ENCODE measurements around the gene CDHR5.
"Not testable (repeated sequence)": the region's sequence is repeated elsewhere in the genome, so short reads cannot be mapped to it uniquely, and the experiment has no call there.

The CDHR5 gene

DNA sequence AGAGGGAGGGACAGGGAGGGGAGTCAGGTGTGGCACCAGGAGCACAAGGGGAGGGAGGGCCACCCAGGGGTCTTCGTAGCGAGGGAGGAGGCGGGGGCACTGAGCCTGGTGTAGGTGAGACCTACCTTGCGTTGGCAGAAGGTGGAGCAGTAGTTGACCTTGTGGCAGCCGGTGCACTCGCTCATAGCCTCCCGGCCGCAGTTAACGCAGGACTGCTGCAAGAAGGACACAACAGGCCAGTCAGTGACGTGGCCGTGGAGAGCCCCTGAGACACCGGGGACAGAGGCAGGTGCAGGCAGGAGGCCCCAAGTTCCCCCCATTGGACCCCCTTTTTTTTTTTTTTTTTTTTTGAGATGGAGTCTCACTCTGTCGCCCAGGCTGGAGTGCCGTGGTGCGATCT is 29.1 kb upstream of the CDHR5 start:
- Histone ChIP-seq H3K4me2 (ENCODE audit: low read length) (no peak overlapping the region), H3K27ac (no peak overlapping the region), H3K79me2 (no peaks in the 10 kb centered on the region), H2AFZ (no peak overlapping the region), H3K4me3 (ENCODE audit: low read depth, low read length) (no peak overlapping the region), H3K4me1 (no peaks in the 10 kb centered on the region), H3K9me3 (ENCODE audit: control insufficient read depth, low read length) (no peaks in the 10 kb centered on the region), H3K36me3 (ENCODE audit: control insufficient read depth, insufficient read depth, low read length) (no peaks in the 10 kb centered on the region), H3K27me3 (ENCODE audit: control insufficient read depth, insufficient read depth, low read length) (no peaks in the 10 kb centered on the region), H3K9ac (no peak overlapping the region)
- no peak for TF ChIP-seq CTCF (IDR thresholded peaks at IDR 0.05)

- not testable (repeated sequence) for H3K36me3 ChIP-seq (ENCODE audit: control insufficient read depth, insufficient read depth, low read length); H3K4me2 ChIP-seq (ENCODE audit: low read length); H3K4me3 ChIP-seq (ENCODE audit: low read depth, low read length); H3K27me3 ChIP-seq (ENCODE audit: control insufficient read depth, insufficient read depth, low read length); H3K9me3 ChIP-seq (ENCODE audit: control insufficient read depth, low read length); H3K79me2 ChIP-seq; H3K4me1 ChIP-seq; H3K9ac ChIP-seq; H2AFZ ChIP-seq; H3K27ac ChIP-seq
These were observed 28.4 kb upstream of the CDHR5 start for GRCh38 chr11:653136-653535.

- Histone ChIP-seq H3K9me3 (ENCODE audit: control insufficient read depth, low read length) (no peaks in the 10 kb centered on the region), H2AFZ (no peak overlapping the region), H3K4me1 (no peaks in the 10 kb centered on the region), H3K36me3 (ENCODE audit: control insufficient read depth, insufficient read depth, low read length) (no peaks in the 10 kb centered on the region), H3K27me3 (ENCODE audit: control insufficient read depth, insufficient read depth, low read length) (no peaks in the 10 kb centered on the region), H3K27ac (no peak overlapping the region), H3K4me3 (ENCODE audit: low read depth, low read length) (no peak overlapping the region), H3K4me2 (ENCODE audit: low read length) (no peak overlapping the region), H3K79me2 (no peaks in the 10 kb centered on the region), H3K9ac (no peak overlapping the region)
- no peak for TF ChIP-seq CTCF (IDR thresholded peaks at IDR 0.05)
These were observed 25.7 kb upstream of the CDHR5 start for GRCh38 chr11:650482-650881.

DNA sequence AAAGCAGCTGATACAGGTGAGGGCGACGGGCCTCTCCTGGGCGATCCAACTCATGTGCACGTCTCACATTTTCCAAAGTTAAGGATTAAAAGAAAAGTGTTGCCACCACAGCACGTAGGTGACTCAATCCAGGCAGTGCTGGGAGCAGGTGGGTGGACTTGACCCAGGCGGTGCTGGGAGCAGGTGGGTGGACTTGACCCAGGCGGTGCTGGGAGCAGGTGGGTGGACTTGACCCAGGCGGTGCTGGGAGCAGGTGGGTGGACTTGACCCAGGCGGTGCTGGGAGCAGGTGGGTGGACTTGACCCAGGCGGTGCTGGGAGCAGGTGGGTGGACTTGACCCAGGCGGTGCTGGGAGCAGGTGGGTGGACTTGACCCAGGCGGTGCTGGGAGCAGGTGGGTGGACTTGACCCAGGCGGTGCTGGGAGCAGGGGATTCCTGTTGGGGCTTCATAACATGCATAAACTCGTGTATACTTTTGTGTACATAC is 23.0 kb upstream of the CDHR5 start:
- not testable (repeated sequence) for H3K27ac ChIP-seq; H3K4me3 ChIP-seq (ENCODE audit: low read depth, low read length); H3K79me2 ChIP-seq; H3K36me3 ChIP-seq (ENCODE audit: control insufficient read depth, insufficient read depth, low read length); H3K27me3 ChIP-seq (ENCODE audit: control insufficient read depth, insufficient read depth, low read length); H3K4me2 ChIP-seq (ENCODE audit: low read length); H2AFZ ChIP-seq; H3K9me3 ChIP-seq (ENCODE audit: control insufficient read depth, low read length); H3K4me1 ChIP-seq; H3K9ac ChIP-seq

- no peak for TF ChIP-seq CTCF (IDR thresholded peaks at IDR 0.05)
- Histone ChIP-seq H3K4me3 (ENCODE audit: low read depth, low read length) (no peak overlapping the region), H3K9ac (no peak overlapping the region), H3K27me3 (ENCODE audit: control insufficient read depth, insufficient read depth, low read length) (no peaks in the 10 kb centered on the region), H3K4me1 (no peaks in the 10 kb centered on the region), H3K27ac (no peak overlapping the region), H3K9me3 (ENCODE audit: control insufficient read depth, low read length) (no peaks in the 10 kb centered on the region), H2AFZ (no peak overlapping the region), H3K4me2 (ENCODE audit: low read length) (no peak overlapping the region), H3K79me2 (no peaks in the 10 kb centered on the region), H3K36me3 (ENCODE audit: control insufficient read depth, insufficient read depth, low read length) (no peaks in the 10 kb centered on the region)
These were observed 21.5 kb upstream of the CDHR5 start for GRCh38 chr11:646214-646613.

DNA sequence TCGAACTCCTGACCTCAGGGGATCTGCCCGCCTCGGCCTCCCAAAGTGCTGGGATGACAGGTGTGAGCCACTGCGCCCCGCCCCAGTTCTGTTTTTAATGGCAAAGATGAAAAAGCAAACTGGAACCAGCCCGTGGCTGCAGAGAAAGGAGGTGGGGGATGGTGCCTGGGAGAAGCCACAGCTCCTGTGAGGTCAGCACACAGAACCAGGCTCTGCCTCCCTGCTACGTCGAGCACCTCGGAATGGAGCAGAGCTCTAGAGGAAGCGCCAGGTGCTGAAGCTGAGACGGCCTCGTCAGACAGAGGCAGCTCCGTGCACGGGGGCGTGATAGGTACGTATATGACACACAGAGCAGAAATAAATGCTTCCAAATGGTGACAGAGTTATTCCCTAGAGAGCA is 20.8 kb upstream of the CDHR5 start:
- Histone ChIP-seq H3K36me3 (ENCODE audit: control insufficient read depth, insufficient read depth, low read length) (no peaks in the 10 kb centered on the region), H3K9me3 (ENCODE audit: control insufficient read depth, low read length) (no peaks in the 10 kb centered on the region), H3K9ac (no peak overlapping the region), H3K27ac (no peak overlapping the region), H2AFZ (no peak overlapping the region), H3K79me2 (no peaks in the 10 kb centered on the region), H3K27me3 (ENCODE audit: control insufficient read depth, insufficient read depth, low read length) (no peaks in the 10 kb centered on the region), H3K4me3 (ENCODE audit: low read depth, low read length) (no peak overlapping the region), H3K4me2 (ENCODE audit: low read length) (no peak overlapping the region), H3K4me1 (no peaks in the 10 kb centered on the region)
- TF ChIP-seq CTCF (IDR thresholded peaks at IDR 0.05), result no peak
